Body of pancreas (tissue), 4 donors: Measurements from ENCODE around the gene BRAF.

Source experiments
- CTCF ChIP-seq, 7 experiments: fragments of 450-650 bp in 4 of 7; fragments of 200-600 bp in 3 of 7; sonication (generic) in 3 of 7; IDR thresholded peaks; one replicate each; pipeline ENCODE4 v1.5.1; 2016 to 2019; ENCODE audit warnings: antibody characterized with exemption in 7 of 7
- POLR2A ChIP-seq, 3 donors: fragments of 450-650 bp; IDR thresholded peaks; one replicate each; pipeline ENCODE4 v1.6.1; 2016; ENCODE audit warnings: antibody characterized with exemption in 3 of 3, mild to moderate bottlenecking in 2 of 3

GRCh38 chr7:140898786-140899536 is 25.8 kb downstream of the BRAF start:
- TF ChIP-seq CTCF (IDR thresholded peaks at IDR 0.05), result no peak
- no peak for TF ChIP-seq POLR2A (IDR thresholded peaks at IDR 0.05)
